ENCODE results near the gene PGM5.
"Not testable (repeated sequence)": the region's sequence is repeated elsewhere in the genome, so short reads cannot be mapped to it uniquely, and the experiment has no call there.

GRCh38 chr9:68396411-68397094, 40.1 kb downstream of the PGM5 start:
- not testable (repeated sequence) for TF ChIP-seq CTCF (IDR thresholded peaks at IDR 0.05 in 4 of 5, conservative IDR thresholded peaks at IDR 0.05 in 1 of 5); POLR2A (IDR thresholded peaks at IDR 0.05)

Data from gastrocnemius medialis (tissue), 4 donors.